Uterus (tissue), 2 donors: Measurements from ENCODE around the gene ACOT13.

Experiments
- CTCF ChIP-seq, 4 experiments: fragments of 200-600 bp in 2 of 4; fragments of 450-650 bp in 2 of 4; sonication (generic) in 2 of 4; IDR thresholded peaks; one replicate each; pipeline ENCODE4 v1.5.1; 2016 to 2019; ENCODE audit warnings: antibody characterized with exemption in 4 of 4, mild to moderate bottlenecking in 2 of 4, moderate library complexity in 1 of 4
- POLR2A ChIP-seq, 2 donors: fragments of 450-650 bp; IDR thresholded peaks; one replicate each; pipeline ENCODE4 v1.6.1; 2016; ENCODE audit warnings: antibody characterized with exemption in 2 of 2, mild to moderate bottlenecking in 1 of 2, moderate library complexity in 1 of 2

GRCh38 chr6:24738741-24739140 is 71.9 kb downstream of the ACOT13 start:
- no peak for TF ChIP-seq CTCF (IDR thresholded peaks at IDR 0.05)
- TF ChIP-seq POLR2A (IDR thresholded peaks at IDR 0.05) = no peak
